Stimulated activated CD4-positive, alpha-beta T cell treated with anti-CD3 and anti-CD28 coated beads, Interleukin-15, amount 100 ng/mL, for 1 hour (primary cell): ENCODE results near the gene GMPR.

Source experiments
- DNase-seq, 2 donors: peaks; one replicate each; pipeline ENCODE4 v3.0.0-alpha.2; 2020; ENCODE audit warnings: low read depth in 1 of 2, low spot score in 1 of 2

GMPR gene

GRCh38 chr6:16270178-16270794 is 31.9 kb downstream of the GMPR start:
- DNase-seq, result no peak

GRCh38 chr6:16271428-16271827 is 33.0 kb downstream of the GMPR start:
- no peak for DNase-seq

- DNase-seq, result no peak
Measured at GRCh38 chr6:16272201-16272600, 33.8 kb downstream of the GMPR start.

GRCh38 chr6:16273256-16273655 is 34.9 kb downstream of the GMPR start:
- no peak for DNase-seq

GRCh38 chr6:16274483-16274882 is 36.1 kb downstream of the GMPR start:
- no peak for DNase-seq

- no peak for DNase-seq
Measured at GRCh38 chr6:16274885-16275589, 36.6 kb downstream of the GMPR start.

- no peak for DNase-seq
Measured at GRCh38 chr6:16277101-16277981, 39.0 kb downstream of the GMPR start.

GRCh38 chr6:16278048-16278724 is 39.8 kb downstream of the GMPR start:
- DNase-seq, result no peak

- DNase-seq, result no peak
Measured at GRCh38 chr6:16278750-16279149, 40.4 kb downstream of the GMPR start.

- no peak for DNase-seq
Measured at GRCh38 chr6:16279243-16279642, 40.9 kb downstream of the GMPR start.

GRCh38 chr6:16282370-16282769 is 44.0 kb downstream of the GMPR start:
- no peak for DNase-seq

- no peak for DNase-seq
Measured at GRCh38 chr6:16284472-16284871, 46.1 kb downstream of the GMPR start.

GRCh38 chr6:16285467-16286150 is 47.2 kb downstream of the GMPR start:
- DNase-seq, result no peak

GRCh38 chr6:16286151-16286522 is 47.8 kb downstream of the GMPR start:
- DNase-seq, result no peak

- no peak for DNase-seq
Measured at GRCh38 chr6:16288163-16288562, 49.8 kb downstream of the GMPR start.

- DNase-seq, result no peak
Measured at GRCh38 chr6:16291739-16292138, 53.4 kb downstream of the GMPR start.

- DNase-seq, result no peak
Measured at GRCh38 chr6:16292432-16292831, 54.0 kb downstream of the GMPR start.

- no peak for DNase-seq
Measured at GRCh38 chr6:16292942-16293341, 54.6 kb downstream of the GMPR start.

- no peak for DNase-seq
Measured at GRCh38 chr6:16294371-16294770, 56.0 kb downstream of the GMPR start.

- DNase-seq, result no peak
Measured at GRCh38 chr6:16295060-16295459, 56.7 kb downstream of the GMPR start.

GRCh38 chr6:16295471-16295870 is 57.1 kb downstream of the GMPR start:
- DNase-seq, result no peak
